Measurements from ENCODE around the gene PROC. TPM values are rescaled to one million over a fixed set of nuclear protein-coding genes. Genes with fewer than 3 reads are reported as not detected.

Gene PROC
- total and polyA plus RNA-seq, 2 donors (not counting 1 experiment from before 2014, with no cell fraction given) = not detected

- no peak overlapping the region for H3K9ac ChIP-seq (ENCODE audit: insufficient read depth, low read length)
- TF ChIP-seq CTCF (conservative IDR thresholded peaks at IDR 0.05 in 1 of 2, IDR thresholded peaks at IDR 0.05 in 1 of 2; ENCODE audit: low read depth in 1 of 2, low read length in 2 of 2) = peak; percentile 7 to 21
- no peak for TF ChIP-seq EZH2 (IDR thresholded peaks at IDR 0.05; ENCODE audit: low read length, missing control alignments)
- no peaks in the 10 kb centered on the region for H4K20me1 ChIP-seq (ENCODE audit: control insufficient read depth, extremely low read depth, insufficient read depth, low read length)
- H3K4me2 ChIP-seq (ENCODE audit: extremely low read depth, insufficient read depth, low read length) = no peak overlapping the region
- H3K79me2 ChIP-seq (ENCODE audit: control insufficient read depth, insufficient read depth, low read length) = no peaks in the 10 kb centered on the region
- no peak overlapping the region for H3K27ac ChIP-seq (ENCODE audit: insufficient read depth, low read length)
- no peak overlapping the region for H2AFZ ChIP-seq (ENCODE audit: low read length)
- H3K4me3 ChIP-seq (replicated peaks in 1 of 4; ENCODE audit: control extremely low read depth in 1 of 4, insufficient read depth in 1 of 4, low read depth in 3 of 4, low read length in 4 of 4) = peak overlapping the region in 1 of 4 experiments; percentile 30
- no peaks in the 10 kb centered on the region for H3K36me3 ChIP-seq (ENCODE audit: control insufficient read depth, insufficient read depth, low read length)
- H3K4me1 ChIP-seq (ENCODE audit: control insufficient read depth, extremely low read depth, insufficient read depth, low read length) = peaks cover 6% of the 10 kb centered on the region
- DNase-seq (ENCODE audit: low read depth in 2 of 2) = peak in 1 of 2 donors; percentile 36
- no peaks in the 10 kb centered on the region for H3K9me3 ChIP-seq (ENCODE audit: control insufficient read depth, insufficient read depth, low read depth, low read length)
- H3K27me3 ChIP-seq (ENCODE audit: control insufficient read depth, insufficient read depth, low read length) = peaks cover 4% of the 10 kb centered on the region
Observed at GRCh38 chr2:127415593-127416505, 2.4 kb upstream of the PROC start.

GRCh38 chr2:127416506-127417001 is 1.7 kb upstream of the PROC start:
- no peaks in the 10 kb centered on the region for H3K79me2 ChIP-seq (ENCODE audit: control insufficient read depth, insufficient read depth, low read length)
- no peak overlapping the region for H3K4me2 ChIP-seq (ENCODE audit: extremely low read depth, insufficient read depth, low read length)
- TF ChIP-seq CTCF (conservative IDR thresholded peaks at IDR 0.05 in 1 of 2, IDR thresholded peaks at IDR 0.05 in 1 of 2; ENCODE audit: low read depth in 1 of 2, low read length in 2 of 2) (no peak), EZH2 (IDR thresholded peaks at IDR 0.05; ENCODE audit: low read length, missing control alignments) (peak; percentile 45)

GRCh38 chr2:127417406-127417805 is 821 bp upstream of the PROC start:
- Histone ChIP-seq H3K79me2 (ENCODE audit: control insufficient read depth, insufficient read depth, low read length) (no peaks in the 10 kb centered on the region), H3K4me1 (ENCODE audit: control insufficient read depth, extremely low read depth, insufficient read depth, low read length) (peaks cover 3% of the 10 kb centered on the region), H3K4me2 (ENCODE audit: extremely low read depth, insufficient read depth, low read length) (no peak overlapping the region), H2AFZ (ENCODE audit: low read length) (no peak overlapping the region), H3K27ac (ENCODE audit: insufficient read depth, low read length) (no peak overlapping the region), H3K4me3 (replicated peaks in 1 of 4; ENCODE audit: control extremely low read depth in 1 of 4, insufficient read depth in 1 of 4, low read depth in 3 of 4, low read length in 4 of 4) (no peak overlapping the region), H3K9me3 (ENCODE audit: control insufficient read depth, insufficient read depth, low read depth, low read length) (no peaks in the 10 kb centered on the region), H4K20me1 (ENCODE audit: control insufficient read depth, extremely low read depth, insufficient read depth, low read length) (no peaks in the 10 kb centered on the region), H3K9ac (ENCODE audit: insufficient read depth, low read length) (no peak overlapping the region), H3K27me3 (ENCODE audit: control insufficient read depth, insufficient read depth, low read length) (peaks cover 19% of the 10 kb centered on the region), H3K36me3 (ENCODE audit: control insufficient read depth, insufficient read depth, low read length) (no peaks in the 10 kb centered on the region)
- TF ChIP-seq CTCF (conservative IDR thresholded peaks at IDR 0.05 in 1 of 2, IDR thresholded peaks at IDR 0.05 in 1 of 2; ENCODE audit: low read depth in 1 of 2, low read length in 2 of 2) (no peak), EZH2 (IDR thresholded peaks at IDR 0.05; ENCODE audit: low read length, missing control alignments) (no peak)
- no peak for DNase-seq (ENCODE audit: low read depth in 2 of 2)

More at GRCh38 chr2:127416506-127417001, 1.7 kb upstream of the PROC start:
- H2AFZ ChIP-seq (ENCODE audit: low read length) = no peak overlapping the region
- H3K9me3 ChIP-seq (ENCODE audit: control insufficient read depth, insufficient read depth, low read depth, low read length) = no peaks in the 10 kb centered on the region
- H3K27me3 ChIP-seq (ENCODE audit: control insufficient read depth, insufficient read depth, low read length) = peaks cover 11% of the 10 kb centered on the region
- no peaks in the 10 kb centered on the region for H3K36me3 ChIP-seq (ENCODE audit: control insufficient read depth, insufficient read depth, low read length)
- no peaks in the 10 kb centered on the region for H4K20me1 ChIP-seq (ENCODE audit: control insufficient read depth, extremely low read depth, insufficient read depth, low read length)
- no peak for DNase-seq (ENCODE audit: low read depth in 2 of 2)
- H3K9ac ChIP-seq (ENCODE audit: insufficient read depth, low read length) = no peak overlapping the region
- no peak overlapping the region for H3K27ac ChIP-seq (ENCODE audit: insufficient read depth, low read length)
- peaks cover 5% of the 10 kb centered on the region for H3K4me1 ChIP-seq (ENCODE audit: control insufficient read depth, extremely low read depth, insufficient read depth, low read length)
- no peak overlapping the region for H3K4me3 ChIP-seq (replicated peaks in 1 of 4; ENCODE audit: control extremely low read depth in 1 of 4, insufficient read depth in 1 of 4, low read depth in 3 of 4, low read length in 4 of 4)
